SU-DHL-6 (cell line): ENCODE results near the gene DNAH9.

ENCODE experiments used
- H2AFZ ChIP-seq: fragments of 200-600 bp; sonication (generic); 2 replicates; pipeline ENCODE4 v1.6.1; 2014; ENCODE audit warnings: low read depth, mild to moderate bottlenecking, moderate library complexity, mixed read lengths, antibody characterized with exemption, low read length; ENCODE audit not compliant: severe bottlenecking
- H3F3A ChIP-seq: fragments of 200-600 bp; shearing (Covaris generic); 2 replicates; pipeline ENCODE4 v1.6.0; 2016; ENCODE audit warnings: antibody characterized with exemption, mild to moderate bottlenecking; ENCODE audit not compliant: insufficient read depth
- H3K27ac ChIP-seq: fragments of 200-600 bp; sonication (generic); 2 replicates; pipeline ENCODE4 v1.5.1; 2016; ENCODE audit warnings: low read depth, mild to moderate bottlenecking, low read length, moderate library complexity, mixed read lengths
- H3K27me3 ChIP-seq: fragments of 200-600 bp; sonication (generic), shearing (Covaris generic); 2 replicates; pipeline ENCODE4 v1.6.0; 2014; ENCODE audit warnings: mild to moderate bottlenecking, low read length
- H3K36me3 ChIP-seq: fragments of 200-600 bp; sonication (generic); 2 replicates; pipeline ENCODE4 v1.6.1; 2014; ENCODE audit warnings: mild to moderate bottlenecking, low read length, mixed read lengths
- H3K4me2 ChIP-seq: fragments of 300-600, 200-600 bp; shearing (Covaris generic), sonication (generic); 2 replicates; pipeline ENCODE4 v1.6.0; 2014; ENCODE audit warnings: low read length, low read depth, mild to moderate bottlenecking; ENCODE audit not compliant: poor library complexity, severe bottlenecking
- H3K4me3 ChIP-seq: fragments of 200-600 bp; sonication (generic); 2 replicates; pipeline ENCODE4 v1.5.1; 2014; ENCODE audit warnings: antibody characterized with exemption, low read length, mild to moderate bottlenecking, mixed read lengths; ENCODE audit not compliant: insufficient read depth, poor library complexity, severe bottlenecking
- H3K79me2 ChIP-seq: fragments of 200-600 bp; sonication (generic); 2 replicates; pipeline ENCODE4 v1.6.1; 2014; ENCODE audit warnings: mild to moderate bottlenecking, low read length, moderate library complexity; ENCODE audit not compliant: insufficient read depth
- H3K9ac ChIP-seq: fragments of 200-600 bp; sonication (generic); 2 replicates; pipeline ENCODE4 v1.7.0; 2014; ENCODE audit warnings: mild to moderate bottlenecking, low read length
- H3K9me2 ChIP-seq: fragments of 200-600 bp; sonication (generic); replicated peaks from 2 replicates; pipeline ENCODE4 v1.6.1; 2014; ENCODE audit warnings: low read length; ENCODE audit not compliant: insufficient read depth
- H3K9me3 ChIP-seq: fragments of 200-600 bp; sonication (generic); 2 replicates; pipeline ENCODE4 v1.6.1; 2014; ENCODE audit warnings: low read length, mixed read lengths; ENCODE audit not compliant: insufficient read depth
- H4K20me1 ChIP-seq: fragments of 200-600 bp; sonication (generic); 2 replicates; pipeline ENCODE4 v1.6.1; 2014; ENCODE audit warnings: low read depth, mild to moderate bottlenecking, antibody characterized with exemption, low read length, moderate library complexity, mixed read lengths
- EZH2phosphoT487 ChIP-seq: fragments of 200-600 bp; sonication (generic), shearing (Covaris generic); conservative IDR thresholded peaks from 2 replicates; pipeline ENCODE4 v1.6.1; 2018; ENCODE audit warnings: mild to moderate bottlenecking, antibody characterized with exemption, low read length, moderate library complexity, mixed read lengths
- TF ChIP-seq, protein P1 (sequence below): fragments of 200-600 bp; sonication (generic); IDR thresholded peaks from one replicate; pipeline ENCODE4 v1.5.1; 2017; ENCODE audit warnings: antibody characterized with exemption, mild to moderate bottlenecking, low read length, moderate library complexity; ENCODE audit not compliant: insufficient read depth, poor library complexity, severe bottlenecking

The DNAH9 gene

DNA sequence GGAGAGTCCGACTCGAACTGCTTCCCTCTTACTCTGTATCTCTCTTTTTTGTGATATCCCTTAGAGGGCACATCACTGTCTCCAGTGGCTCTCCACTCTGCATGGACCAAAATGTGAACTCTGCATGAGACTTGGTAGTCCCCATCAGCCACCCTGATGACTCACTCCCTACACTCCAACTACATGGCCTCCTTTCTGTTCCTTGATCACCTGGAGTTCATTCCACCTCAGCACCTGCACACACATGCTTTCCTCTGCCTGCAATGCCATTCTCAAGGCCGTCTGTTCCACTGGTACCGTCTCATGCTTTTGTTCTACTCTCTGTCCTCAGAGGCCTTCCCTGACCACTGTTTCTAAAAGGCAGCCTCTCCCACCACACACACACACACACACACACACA is 109.3 kb downstream of the DNAH9 start:
- H3K4me3 ChIP-seq: no peak overlapping the region
- H3K9me2 ChIP-seq: no peaks in the 10 kb centered on the region
- no peak overlapping the region for H3K9ac ChIP-seq
- H4K20me1 ChIP-seq: no peaks in the 10 kb centered on the region
- H3K27me3 ChIP-seq: no peaks in the 10 kb centered on the region
- H3K27ac ChIP-seq: no peak overlapping the region
- no peak overlapping the region for H2AFZ ChIP-seq
- H3K4me2 ChIP-seq: no peak overlapping the region
- H3F3A ChIP-seq: no peaks in the 10 kb centered on the region
- H3K36me3 ChIP-seq: no peaks in the 10 kb centered on the region
- no peaks in the 10 kb centered on the region for H3K9me3 ChIP-seq
- TF ChIP-seq, protein P1, sequence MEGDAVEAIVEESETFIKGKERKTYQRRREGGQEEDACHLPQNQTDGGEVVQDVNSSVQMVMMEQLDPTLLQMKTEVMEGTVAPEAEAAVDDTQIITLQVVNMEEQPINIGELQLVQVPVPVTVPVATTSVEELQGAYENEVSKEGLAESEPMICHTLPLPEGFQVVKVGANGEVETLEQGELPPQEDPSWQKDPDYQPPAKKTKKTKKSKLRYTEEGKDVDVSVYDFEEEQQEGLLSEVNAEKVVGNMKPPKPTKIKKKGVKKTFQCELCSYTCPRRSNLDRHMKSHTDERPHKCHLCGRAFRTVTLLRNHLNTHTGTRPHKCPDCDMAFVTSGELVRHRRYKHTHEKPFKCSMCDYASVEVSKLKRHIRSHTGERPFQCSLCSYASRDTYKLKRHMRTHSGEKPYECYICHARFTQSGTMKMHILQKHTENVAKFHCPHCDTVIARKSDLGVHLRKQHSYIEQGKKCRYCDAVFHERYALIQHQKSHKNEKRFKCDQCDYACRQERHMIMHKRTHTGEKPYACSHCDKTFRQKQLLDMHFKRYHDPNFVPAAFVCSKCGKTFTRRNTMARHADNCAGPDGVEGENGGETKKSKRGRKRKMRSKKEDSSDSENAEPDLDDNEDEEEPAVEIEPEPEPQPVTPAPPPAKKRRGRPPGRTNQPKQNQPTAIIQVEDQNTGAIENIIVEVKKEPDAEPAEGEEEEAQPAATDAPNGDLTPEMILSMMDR: no peak
- TF ChIP-seq EZH2phosphoT487: no peak
- no peaks in the 10 kb centered on the region for H3K79me2 ChIP-seq

DNA sequence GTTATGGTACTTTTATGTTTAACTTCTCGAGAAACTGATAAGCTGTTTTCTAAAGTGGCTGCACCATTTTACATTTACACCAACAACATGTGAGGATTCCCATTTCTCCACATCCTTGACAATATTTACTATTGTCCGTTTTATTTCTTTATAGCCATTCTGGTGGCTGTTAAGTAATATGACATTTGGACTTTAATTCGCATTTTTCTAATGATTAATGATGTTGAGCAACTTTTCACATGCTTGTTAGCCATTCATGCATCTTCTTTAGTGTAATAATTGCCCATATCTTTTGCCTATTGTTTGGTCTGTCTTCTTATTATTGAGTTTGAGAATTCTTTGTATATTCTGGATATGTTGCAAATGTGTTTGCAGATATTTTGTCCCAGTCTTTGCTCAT is 114.2 kb downstream of the DNAH9 start:
- H3K4me3 ChIP-seq: no peak overlapping the region
- no peaks in the 10 kb centered on the region for H3K9me2 ChIP-seq
- no peak overlapping the region for H3K9ac ChIP-seq
- no peak for TF ChIP-seq EZH2phosphoT487
- TF ChIP-seq, protein P1: no peak
- H3K36me3 ChIP-seq: no peaks in the 10 kb centered on the region
- H3K27ac ChIP-seq: no peak overlapping the region
- H2AFZ ChIP-seq: no peak overlapping the region
- H3K4me2 ChIP-seq: no peak overlapping the region
- H4K20me1 ChIP-seq: no peaks in the 10 kb centered on the region
- no peaks in the 10 kb centered on the region for H3F3A ChIP-seq
- no peaks in the 10 kb centered on the region for H3K27me3 ChIP-seq
- H3K9me3 ChIP-seq: no peaks in the 10 kb centered on the region
- no peaks in the 10 kb centered on the region for H3K79me2 ChIP-seq

DNA sequence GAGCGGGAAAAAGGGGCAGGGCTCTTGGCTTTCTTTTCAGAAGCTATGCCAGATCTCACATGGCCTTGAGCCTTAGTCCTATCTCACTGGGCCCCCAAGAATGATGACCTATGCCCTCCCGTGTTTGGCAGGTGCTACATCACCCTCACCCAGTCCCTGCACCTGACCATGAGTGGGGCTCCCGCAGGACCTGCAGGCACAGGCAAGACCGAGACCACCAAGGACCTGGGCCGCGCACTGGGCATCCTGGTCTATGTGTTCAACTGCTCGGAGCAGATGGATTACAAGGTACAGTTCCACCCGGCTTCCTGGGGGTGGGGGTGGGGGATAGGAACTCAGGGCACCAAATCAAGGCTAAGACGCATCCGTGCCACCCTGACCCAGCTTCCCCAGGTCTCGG is 120.9 kb downstream of the DNAH9 start:
- Histone ChIP-seq H3K4me2 (no peak overlapping the region), H3K4me3 (no peak overlapping the region), H4K20me1 (no peaks in the 10 kb centered on the region), H3K9me2 (no peaks in the 10 kb centered on the region), H3K27me3 (no peaks in the 10 kb centered on the region), H3K36me3 (no peaks in the 10 kb centered on the region), H3F3A (no peaks in the 10 kb centered on the region), H3K79me2 (no peaks in the 10 kb centered on the region), H2AFZ (no peak overlapping the region), H3K27ac (no peak overlapping the region), H3K9me3 (no peaks in the 10 kb centered on the region), H3K9ac (no peak overlapping the region)
- no peak for TF ChIP-seq EZH2phosphoT487
- TF ChIP-seq, protein P1: no peak
